IPS-15b (cell line): ENCODE data around the gene SERPINB10.

Source experiments
- H3K27me3 ChIP-seq: one replicate; pipeline ENCODE4 v1.6.1; 2013; ENCODE audit warnings: low read length; ENCODE audit not compliant: control insufficient read depth, insufficient read depth
- H3K36me3 ChIP-seq: one replicate; pipeline ENCODE4 v1.6.1; 2013; ENCODE audit warnings: low read length; ENCODE audit not compliant: control insufficient read depth, insufficient read depth
- H3K4me1 ChIP-seq: one replicate; pipeline ENCODE4 v1.6.1; 2013; ENCODE audit warnings: mild to moderate bottlenecking, low read length; ENCODE audit not compliant: control insufficient read depth, insufficient read depth
- H3K4me3 ChIP-seq: one replicate; pipeline ENCODE4 v1.5.1; 2013; ENCODE audit warnings: low read depth, low read length
- H3K9ac ChIP-seq: one replicate; pipeline ENCODE4 v1.6.1; 2013; ENCODE audit warnings: low read depth, mild to moderate bottlenecking, low read length
- H3K9me3 ChIP-seq: one replicate; pipeline ENCODE4 v1.6.1; 2013; ENCODE audit warnings: mild to moderate bottlenecking, low read length; ENCODE audit not compliant: control insufficient read depth, insufficient read depth

The SERPINB10 gene

DNA sequence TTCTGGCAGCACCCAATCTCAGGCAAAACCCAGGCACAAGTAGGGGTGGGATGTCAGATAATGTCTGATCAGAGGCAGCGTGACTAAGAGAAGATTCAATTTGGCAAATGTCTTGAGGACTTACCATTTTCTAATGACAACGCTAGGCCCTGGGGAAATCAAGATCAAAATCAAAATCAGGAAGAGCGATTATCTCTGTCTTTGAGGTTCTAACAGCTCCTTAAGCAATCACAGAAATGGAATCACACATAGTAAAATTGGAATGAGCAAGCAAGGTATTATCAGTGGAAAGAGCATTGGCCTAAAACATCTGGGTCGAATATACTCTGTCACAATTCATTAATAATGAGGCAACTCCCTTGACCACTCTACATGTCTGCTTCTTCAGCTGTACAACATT lies 28.8 kb upstream of the SERPINB10 start:
- Histone ChIP-seq H3K9ac (no peak overlapping the region), H3K4me1 (no peaks in the 10 kb centered on the region), H3K27me3 (no peaks in the 10 kb centered on the region), H3K9me3 (no peaks in the 10 kb centered on the region), H3K36me3 (no peaks in the 10 kb centered on the region), H3K4me3 (no peak overlapping the region)

DNA sequence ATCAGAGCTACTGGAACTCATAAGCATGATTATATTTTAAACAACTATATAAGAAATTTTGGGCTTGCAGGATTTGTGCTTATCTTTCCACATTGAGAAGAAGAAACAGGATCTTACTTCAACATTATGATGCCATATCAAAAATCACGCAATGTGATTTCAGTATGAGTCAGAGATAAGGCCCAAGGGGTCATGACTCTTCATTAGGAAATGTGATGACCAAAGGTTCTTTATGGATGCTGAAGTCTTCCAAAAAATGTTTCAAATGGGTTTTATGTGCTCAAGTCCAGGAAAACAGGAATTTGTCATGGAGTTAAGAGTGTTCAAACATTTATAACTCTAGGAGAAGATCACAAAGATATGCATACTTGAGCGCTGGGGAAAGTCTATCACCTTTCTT lies 28.0 kb upstream of the SERPINB10 start:
- no peak overlapping the region for H3K9ac ChIP-seq
- no peaks in the 10 kb centered on the region for H3K4me1 ChIP-seq
- no peaks in the 10 kb centered on the region for H3K27me3 ChIP-seq
- H3K4me3 ChIP-seq: no peak overlapping the region
- H3K36me3 ChIP-seq: no peaks in the 10 kb centered on the region
- H3K9me3 ChIP-seq: no peaks in the 10 kb centered on the region

DNA sequence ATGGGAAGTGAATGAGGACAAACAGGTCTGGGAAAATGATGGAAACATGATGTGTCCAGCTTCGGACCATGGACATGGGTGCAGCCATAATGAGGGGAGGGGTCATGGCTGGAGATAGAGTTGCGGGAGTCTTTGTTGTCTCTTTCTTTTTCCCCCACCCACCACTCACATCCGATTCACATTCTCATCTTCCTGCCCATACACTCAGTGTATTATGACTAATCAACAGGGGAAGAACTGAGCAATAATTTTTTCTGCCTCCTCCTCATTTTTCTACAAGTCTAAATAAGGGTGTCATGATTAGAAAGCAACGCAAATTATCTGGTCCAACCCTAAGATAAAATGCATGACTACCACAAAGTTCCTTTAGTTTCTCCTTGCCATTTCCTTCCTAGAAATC lies 25.9 kb upstream of the SERPINB10 start:
- Histone ChIP-seq H3K9ac (no peak overlapping the region), H3K36me3 (no peaks in the 10 kb centered on the region), H3K9me3 (no peaks in the 10 kb centered on the region), H3K4me1 (no peaks in the 10 kb centered on the region), H3K27me3 (no peaks in the 10 kb centered on the region), H3K4me3 (no peak overlapping the region)

DNA sequence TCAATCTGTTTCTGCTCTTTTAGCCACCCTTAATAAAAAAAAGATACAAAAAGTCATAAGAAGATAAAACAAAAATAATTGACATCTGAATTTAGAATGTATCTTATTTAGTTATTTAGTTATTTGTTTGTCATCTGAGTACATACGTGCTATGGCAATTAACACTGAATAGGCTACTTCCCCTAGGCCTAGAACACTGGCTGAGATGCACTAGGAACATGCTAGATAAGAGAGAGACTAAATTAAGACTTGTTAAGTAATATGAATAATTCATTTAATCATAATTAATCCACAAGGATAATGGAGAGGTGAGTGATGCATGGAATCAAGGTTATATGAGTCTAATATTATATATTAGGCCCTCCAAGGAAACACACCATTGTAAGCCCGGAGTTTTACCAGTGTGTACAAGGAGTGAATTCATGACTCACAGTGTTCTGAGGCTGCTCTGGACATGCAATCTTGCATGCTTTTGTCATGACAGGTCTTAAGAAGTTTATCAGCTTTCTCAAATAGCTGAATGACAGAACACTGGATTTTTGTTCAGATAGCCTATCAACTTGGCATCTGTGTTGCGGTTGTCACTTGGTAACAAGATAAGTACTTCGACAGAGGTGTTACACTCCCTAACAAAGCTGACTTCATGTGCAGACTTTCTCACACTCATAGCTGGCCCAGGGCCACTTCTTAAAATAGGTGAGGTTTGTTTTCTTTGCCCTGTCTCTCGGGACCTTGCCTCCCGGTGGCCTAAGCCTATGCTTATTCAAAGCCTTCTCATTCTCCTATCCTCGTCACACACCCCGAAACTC lies 25.2 kb upstream of the SERPINB10 start:
- Histone ChIP-seq H3K27me3 (no peaks in the 10 kb centered on the region), H3K4me1 (no peaks in the 10 kb centered on the region), H3K4me3 (no peak overlapping the region), H3K9me3 (no peaks in the 10 kb centered on the region), H3K9ac (no peak overlapping the region), H3K36me3 (no peaks in the 10 kb centered on the region)

DNA sequence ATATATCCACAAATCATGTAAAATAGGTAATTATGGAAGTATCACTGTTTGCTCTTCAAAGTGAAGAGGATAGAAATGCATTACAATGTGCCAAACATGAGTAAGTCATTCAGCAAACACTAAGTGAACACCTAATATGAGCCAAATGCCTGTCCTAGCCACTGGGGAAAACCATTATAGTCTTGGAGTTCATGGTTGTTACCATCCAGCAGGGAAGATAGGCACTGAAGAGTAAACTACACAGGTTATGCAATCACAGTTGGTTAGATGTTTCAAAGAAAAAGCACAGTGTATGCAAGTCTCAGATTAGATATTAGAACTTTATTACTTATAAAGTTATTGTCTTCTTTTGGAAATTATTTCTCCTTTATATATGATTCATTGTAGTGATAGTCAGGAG lies 24.1 kb upstream of the SERPINB10 start:
- no peaks in the 10 kb centered on the region for H3K9me3 ChIP-seq
- no peaks in the 10 kb centered on the region for H3K4me1 ChIP-seq
- no peak overlapping the region for H3K9ac ChIP-seq
- no peaks in the 10 kb centered on the region for H3K36me3 ChIP-seq
- H3K27me3 ChIP-seq: no peaks in the 10 kb centered on the region
- H3K4me3 ChIP-seq: no peak overlapping the region

DNA sequence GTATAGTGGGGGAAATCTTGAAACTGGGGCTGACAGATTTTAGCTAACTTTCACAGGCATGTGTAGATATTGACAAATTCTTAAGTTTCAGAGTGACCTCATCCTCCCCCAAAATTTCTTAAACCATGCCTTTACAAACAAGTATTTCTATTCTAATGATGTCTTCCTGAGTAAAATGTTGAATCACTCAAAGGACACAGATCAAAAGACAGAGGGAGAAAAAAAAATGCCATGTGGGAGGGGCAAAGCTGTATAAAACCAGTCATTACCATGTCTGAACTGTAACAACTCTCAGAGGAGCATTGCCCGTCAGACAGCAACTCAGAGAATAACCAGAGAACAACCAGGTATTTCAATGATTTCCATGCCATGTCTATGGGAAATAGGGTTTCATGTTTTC lies 20.3 kb upstream of the SERPINB10 start, which contains the start of gene SERPINB2:
SERPINB2 (plus strand) TSS at position 282 of the 400 bp plus-strand sequence. CDS start 3,740 bp downstream, outside the sequence.
- no peaks in the 10 kb centered on the region for H3K9me3 ChIP-seq
- no peak within 1 kb of the TSS for H3K4me3 ChIP-seq
- no peak within 1 kb of the TSS for H3K9ac ChIP-seq
- H3K27me3 ChIP-seq: no peaks in the 10 kb centered on the region
- H3K36me3 ChIP-seq: no peaks in the 10 kb centered on the region
- no peaks in the 10 kb centered on the region for H3K4me1 ChIP-seq

DNA sequence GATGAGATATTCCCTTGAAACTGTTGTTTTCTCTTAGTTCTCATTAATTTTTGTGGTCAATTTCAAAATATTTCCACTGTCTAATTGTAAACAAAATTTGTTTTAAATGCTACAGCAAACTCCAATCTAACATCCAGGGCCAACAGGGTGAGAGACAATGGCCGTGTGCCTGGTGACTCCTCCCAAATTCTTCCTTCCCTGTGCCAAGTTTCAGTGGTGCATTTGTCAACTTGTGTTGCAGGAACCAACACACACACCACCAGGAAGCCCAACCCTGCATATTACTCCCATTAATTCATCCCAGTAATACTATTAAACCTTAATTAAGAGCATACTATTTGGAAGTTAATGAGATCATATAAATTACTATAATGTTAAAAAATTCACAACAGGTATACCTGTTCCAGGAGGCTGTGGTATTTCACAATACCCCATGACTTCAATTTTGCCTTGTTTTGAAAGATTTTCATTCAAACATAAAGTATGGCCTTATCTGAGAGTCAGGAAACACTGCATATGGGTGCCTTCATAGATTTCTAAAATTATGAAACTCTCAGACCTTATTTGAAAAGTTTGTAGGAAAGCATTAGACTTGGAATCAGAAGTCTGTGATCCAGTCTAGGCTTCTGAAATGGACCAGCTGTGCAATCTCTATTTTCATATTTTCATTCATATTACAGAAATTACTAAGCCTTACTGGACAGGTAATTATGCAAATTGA lies 19.1 kb upstream of the SERPINB10 start:
- Histone ChIP-seq H3K9ac (no peak overlapping the region), H3K27me3 (no peaks in the 10 kb centered on the region), H3K4me1 (no peaks in the 10 kb centered on the region), H3K36me3 (no peaks in the 10 kb centered on the region), H3K4me3 (no peak overlapping the region), H3K9me3 (no peaks in the 10 kb centered on the region)

DNA sequence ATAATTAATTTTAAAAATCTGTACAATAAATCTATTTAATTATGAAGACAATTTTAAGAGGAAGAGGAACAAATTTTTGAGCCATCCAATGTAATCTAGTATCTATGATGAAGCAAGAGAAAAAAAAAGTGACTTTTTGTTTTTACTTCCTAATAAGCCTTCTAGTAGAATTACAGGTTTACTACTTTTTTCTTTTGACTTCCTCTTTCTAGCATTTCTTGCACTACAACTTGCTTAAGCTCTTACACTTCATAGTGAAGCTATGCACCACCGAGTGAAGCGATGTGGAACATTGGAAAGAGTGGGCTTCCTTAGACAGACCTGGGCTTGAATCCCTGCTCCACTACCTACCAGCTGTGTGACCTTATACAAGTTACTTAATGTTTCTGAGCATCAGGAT lies 18.1 kb upstream of the SERPINB10 start:
- no peaks in the 10 kb centered on the region for H3K36me3 ChIP-seq

DNA sequence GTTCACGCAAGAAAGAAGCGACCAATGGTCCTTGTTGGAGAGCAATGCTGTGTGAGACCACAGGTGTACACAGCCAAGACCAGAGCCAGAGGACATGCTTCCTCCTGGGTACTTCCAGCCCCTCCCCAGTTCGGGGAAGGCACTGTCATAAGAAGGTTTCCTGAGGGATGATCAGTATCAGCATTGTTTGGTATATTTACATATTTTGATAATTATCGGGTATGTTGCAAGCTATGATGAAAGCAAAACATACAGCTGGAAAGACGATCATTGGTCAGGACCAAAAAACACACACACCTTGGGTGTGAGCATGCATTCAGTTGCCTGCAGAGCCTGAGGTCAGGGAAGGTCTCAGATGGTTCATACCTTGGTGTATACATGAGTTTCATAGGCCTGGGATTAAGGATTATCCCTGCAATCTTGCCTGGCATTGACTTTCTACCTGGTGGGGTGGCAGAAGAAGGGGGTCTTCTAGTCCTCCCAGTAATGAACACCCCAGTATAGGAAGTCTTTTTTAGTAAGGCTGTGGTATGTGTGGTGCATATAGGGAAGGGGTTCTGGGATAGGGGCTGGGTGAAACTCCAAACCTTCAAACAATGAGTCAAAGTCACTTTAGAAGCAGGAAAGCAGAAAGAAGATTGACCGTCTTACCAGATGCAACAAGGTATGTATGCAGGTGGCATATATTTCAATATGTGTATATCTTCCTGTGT lies 17.4 kb upstream of the SERPINB10 start:
- Histone ChIP-seq H3K4me1 (no peaks in the 10 kb centered on the region), H3K4me3 (no peak overlapping the region), H3K27me3 (no peaks in the 10 kb centered on the region), H3K9ac (no peak overlapping the region), H3K9me3 (no peaks in the 10 kb centered on the region), H3K36me3 (no peaks in the 10 kb centered on the region)

More for the DNA sequence above, 18.1 kb upstream of the SERPINB10 start:
- Histone ChIP-seq H3K9me3 (no peaks in the 10 kb centered on the region), H3K4me3 (no peak overlapping the region), H3K9ac (no peak overlapping the region), H3K4me1 (no peaks in the 10 kb centered on the region), H3K27me3 (no peaks in the 10 kb centered on the region)

DNA sequence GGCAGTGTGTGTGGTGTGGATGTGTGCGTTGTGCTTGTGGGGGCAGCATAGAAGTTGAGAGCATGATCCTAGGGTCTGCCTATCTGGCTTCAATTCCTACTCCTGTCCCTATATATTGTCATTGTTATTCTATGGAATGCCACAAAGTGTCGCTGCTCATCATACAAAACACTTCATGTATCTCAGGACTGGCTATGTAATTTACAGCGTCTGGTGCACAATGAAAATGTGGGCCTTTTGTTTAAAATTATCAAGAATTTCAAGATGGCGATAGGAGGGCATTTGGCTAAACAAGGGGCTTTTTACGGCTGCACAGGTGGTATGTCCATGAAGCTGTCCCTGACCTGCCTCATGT lies 16.8 kb upstream of the SERPINB10 start:
- Histone ChIP-seq H3K9me3 (no peaks in the 10 kb centered on the region), H3K4me1 (no peaks in the 10 kb centered on the region), H3K27me3 (no peaks in the 10 kb centered on the region), H3K4me3 (no peak overlapping the region), H3K9ac (no peak overlapping the region), H3K36me3 (no peaks in the 10 kb centered on the region)

DNA sequence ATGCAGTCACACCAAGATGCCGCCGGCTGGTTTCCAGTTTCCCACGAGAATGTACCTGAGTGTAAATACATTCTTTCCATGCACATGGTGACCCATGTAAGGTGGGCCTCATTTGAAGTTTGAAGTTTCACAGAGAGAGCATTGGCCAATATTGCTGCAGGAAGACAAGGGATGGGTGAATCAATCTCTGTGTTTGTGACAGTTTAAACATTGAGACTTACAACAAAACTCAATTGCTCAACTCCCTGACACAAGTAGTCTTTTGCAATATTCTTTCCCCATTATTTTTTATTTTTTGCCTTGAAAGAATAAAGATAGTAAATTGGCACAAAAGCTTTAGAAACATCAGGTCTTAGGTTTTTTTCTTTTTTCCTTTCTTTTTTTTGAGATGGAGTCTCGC lies 15.2 kb upstream of the SERPINB10 start:
- Histone ChIP-seq H3K9ac (no peak overlapping the region), H3K36me3 (no peaks in the 10 kb centered on the region), H3K9me3 (no peaks in the 10 kb centered on the region), H3K4me1 (no peaks in the 10 kb centered on the region), H3K27me3 (no peaks in the 10 kb centered on the region), H3K4me3 (no peak overlapping the region)
